Cardiac muscle cell (in vitro differentiated cells and primary cell): ENCODE results near the gene TMPRSS3. TPM values are rescaled to one million over a fixed set of nuclear protein-coding genes. Genes with fewer than 3 reads are reported as not detected.

ENCODE experiments used
- DNase-seq, 2 donors: peaks; one replicate each; pipeline versions ENCODE4 v3.0.0 to v3.0.0-alpha.2; 2010 to 2017; ENCODE audit warnings: low read depth in 1 of 2, low spot score in 1 of 2
- H3K27ac ChIP-seq: fragments of 200-600 bp; sonication (generic); 2 replicates; pipeline ENCODE4 v1.5.1; 2016
- H3K27me3 ChIP-seq: fragments of 200-600 bp; sonication (generic); 2 replicates; pipeline ENCODE4 v1.6.0; 2016; ENCODE audit warnings: control low read depth
- H3K36me3 ChIP-seq: fragments of 200-600 bp; sonication (generic); 2 replicates; pipeline ENCODE4 v1.5.1; 2016; ENCODE audit warnings: control low read depth
- H3K4me1 ChIP-seq: fragments of 200-600 bp; sonication (generic); 2 replicates; pipeline ENCODE4 v1.8.1; 2017; ENCODE audit warnings: low read depth, mild to moderate bottlenecking, mixed run types
- H3K4me3 ChIP-seq: fragments of 200-600 bp; sonication (generic); 2 replicates; pipeline ENCODE4 v1.5.1; 2016; ENCODE audit warnings: mild to moderate bottlenecking
- H3K9me3 ChIP-seq: fragments of 200-600 bp; sonication (generic); 2 replicates; pipeline ENCODE4 v1.5.1; 2017; ENCODE audit warnings: low read depth, mild to moderate bottlenecking, control low read depth
- polyA plus RNA-seq: library from polyadenylated mRNA; unstranded; fragments of >200 nt; fragmentation: Nextera tagmentation; extraction: Ambion mirVana; gene quantifications from 2 replicates; pipeline ENCODE4 v1.2.1, GENCODE V29; 2016
- total RNA-seq: library from RNA; depleted of rRNA; stranded (reverse); fragments of >200 nt; gene quantifications from 2 replicates; pipeline ENCODE4 v1.2.3, GENCODE V29; 2016
- TF ChIP-seq, protein P1 (sequence below): IDR thresholded peaks from 2 replicates; pipeline ENCODE4 v1.5.1; 2012; ENCODE audit warnings: low read depth, mild to moderate bottlenecking, low read length

The TMPRSS3 gene
- total and polyA plus RNA-seq, 2 experiments from 2014 or later, result not detected

DNA sequence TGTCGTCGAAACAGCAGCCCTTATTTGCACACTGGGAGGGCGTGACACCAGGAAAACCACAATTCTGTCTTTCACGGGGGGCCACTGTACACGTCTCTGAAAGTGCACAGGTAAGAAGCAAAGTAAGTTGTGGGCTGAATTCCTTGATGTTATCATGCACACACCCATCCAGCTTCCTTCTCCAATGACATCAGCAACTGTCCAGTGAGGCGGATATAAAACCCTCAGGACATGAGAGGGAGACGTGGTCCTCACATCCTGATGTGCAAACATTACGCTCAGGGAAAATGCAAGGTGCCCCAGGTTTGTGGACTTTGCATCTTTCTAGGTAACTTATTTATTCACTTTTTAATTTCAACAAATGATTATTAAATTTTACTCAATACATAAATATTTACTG, 32.5 kb downstream of the TMPRSS3 start:
- TF ChIP-seq, protein P1, sequence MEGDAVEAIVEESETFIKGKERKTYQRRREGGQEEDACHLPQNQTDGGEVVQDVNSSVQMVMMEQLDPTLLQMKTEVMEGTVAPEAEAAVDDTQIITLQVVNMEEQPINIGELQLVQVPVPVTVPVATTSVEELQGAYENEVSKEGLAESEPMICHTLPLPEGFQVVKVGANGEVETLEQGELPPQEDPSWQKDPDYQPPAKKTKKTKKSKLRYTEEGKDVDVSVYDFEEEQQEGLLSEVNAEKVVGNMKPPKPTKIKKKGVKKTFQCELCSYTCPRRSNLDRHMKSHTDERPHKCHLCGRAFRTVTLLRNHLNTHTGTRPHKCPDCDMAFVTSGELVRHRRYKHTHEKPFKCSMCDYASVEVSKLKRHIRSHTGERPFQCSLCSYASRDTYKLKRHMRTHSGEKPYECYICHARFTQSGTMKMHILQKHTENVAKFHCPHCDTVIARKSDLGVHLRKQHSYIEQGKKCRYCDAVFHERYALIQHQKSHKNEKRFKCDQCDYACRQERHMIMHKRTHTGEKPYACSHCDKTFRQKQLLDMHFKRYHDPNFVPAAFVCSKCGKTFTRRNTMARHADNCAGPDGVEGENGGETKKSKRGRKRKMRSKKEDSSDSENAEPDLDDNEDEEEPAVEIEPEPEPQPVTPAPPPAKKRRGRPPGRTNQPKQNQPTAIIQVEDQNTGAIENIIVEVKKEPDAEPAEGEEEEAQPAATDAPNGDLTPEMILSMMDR, result no peak

GRCh38 chr21:42362700-42363099, 33.2 kb downstream of the TMPRSS3 start:
- DNase-seq, result no peak
- Histone ChIP-seq H3K4me3 (no peak overlapping the region), H3K27me3 (no peaks in the 10 kb centered on the region), H3K4me1 (no peaks in the 10 kb centered on the region), H3K36me3 (no peaks in the 10 kb centered on the region), H3K27ac (no peak overlapping the region), H3K9me3 (no peaks in the 10 kb centered on the region)
- TF ChIP-seq, protein P1, result no peak

More for the DNA sequence above, 32.5 kb downstream of the TMPRSS3 start:
- no peak overlapping the region for H3K4me3 ChIP-seq
- H3K27me3 ChIP-seq, result no peaks in the 10 kb centered on the region
- no peaks in the 10 kb centered on the region for H3K9me3 ChIP-seq
- H3K4me1 ChIP-seq, result no peaks in the 10 kb centered on the region
- no peaks in the 10 kb centered on the region for H3K36me3 ChIP-seq
- H3K27ac ChIP-seq, result no peak overlapping the region
- no peak for DNase-seq

DNA sequence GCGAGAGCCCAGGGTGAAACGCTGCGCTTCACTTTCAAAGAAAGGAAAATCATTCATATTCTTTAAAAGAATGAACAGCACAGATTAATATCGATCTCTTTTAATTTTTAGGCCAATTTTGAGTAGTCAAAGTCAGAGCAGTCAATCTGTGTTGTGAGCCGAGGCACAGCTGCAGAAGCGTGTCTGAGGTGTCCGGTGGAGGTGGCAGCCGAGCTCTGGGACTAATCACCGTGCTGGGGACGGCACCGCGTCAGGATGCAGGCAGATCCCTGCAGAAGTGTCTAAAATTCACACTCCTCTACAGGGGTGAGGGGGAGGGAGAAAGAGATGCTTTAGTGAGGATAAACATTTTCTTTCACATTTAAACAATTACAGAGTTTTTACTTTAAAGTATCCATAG, 33.7 kb downstream of the TMPRSS3 start:
- H3K9me3 ChIP-seq, result no peaks in the 10 kb centered on the region
- no peaks in the 10 kb centered on the region for H3K4me1 ChIP-seq
- no peaks in the 10 kb centered on the region for H3K36me3 ChIP-seq
- no peaks in the 10 kb centered on the region for H3K27me3 ChIP-seq
- no peak overlapping the region for H3K4me3 ChIP-seq
- no peak overlapping the region for H3K27ac ChIP-seq
- DNase-seq, result no peak
- TF ChIP-seq, protein P1, result no peak

DNA sequence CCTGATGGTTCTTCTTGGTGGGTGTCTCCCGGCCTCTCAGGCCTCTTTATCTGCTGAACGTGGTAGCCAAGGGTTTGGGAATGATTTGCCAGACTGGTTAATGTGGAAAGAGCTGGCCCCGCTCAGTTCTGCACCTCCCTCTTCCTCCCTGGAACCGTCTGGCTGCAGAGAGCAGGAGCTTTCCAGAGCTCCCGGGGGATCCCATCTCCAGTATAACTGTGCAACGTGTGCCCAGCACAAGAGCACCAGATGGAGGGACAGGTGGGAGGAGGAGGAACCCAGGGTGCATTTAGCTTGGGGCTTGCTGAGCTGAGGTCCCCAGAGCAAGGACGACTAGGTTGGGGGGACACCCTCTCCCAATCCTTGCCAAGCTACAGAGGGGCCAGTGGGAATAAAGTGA, 34.6 kb downstream of the TMPRSS3 start:
- DNase-seq, result no peak
- no peaks in the 10 kb centered on the region for H3K4me1 ChIP-seq
- no peaks in the 10 kb centered on the region for H3K9me3 ChIP-seq
- H3K27ac ChIP-seq, result no peak overlapping the region
- no peaks in the 10 kb centered on the region for H3K27me3 ChIP-seq
- no peaks in the 10 kb centered on the region for H3K36me3 ChIP-seq
- TF ChIP-seq, protein P1, result no peak
- H3K4me3 ChIP-seq, result no peak overlapping the region

- H3K27ac ChIP-seq, result no peak overlapping the region
- no peaks in the 10 kb centered on the region for H3K9me3 ChIP-seq
- H3K27me3 ChIP-seq, result no peaks in the 10 kb centered on the region
- no peaks in the 10 kb centered on the region for H3K4me1 ChIP-seq
- TF ChIP-seq, protein P1, result no peak
- no peaks in the 10 kb centered on the region for H3K36me3 ChIP-seq
- no peak for DNase-seq
- no peak overlapping the region for H3K4me3 ChIP-seq
Observed at GRCh38 chr21:42360317-42360716, 35.5 kb downstream of the TMPRSS3 start.

- Histone ChIP-seq H3K27me3 (no peaks in the 10 kb centered on the region), H3K4me1 (no peaks in the 10 kb centered on the region), H3K4me3 (no peak overlapping the region), H3K36me3 (no peaks in the 10 kb centered on the region), H3K9me3 (no peaks in the 10 kb centered on the region), H3K27ac (no peak overlapping the region)
- TF ChIP-seq, protein P1, result no peak
- DNase-seq, result no peak
Observed at GRCh38 chr21:42358937-42359336, 36.9 kb downstream of the TMPRSS3 start.
